Fibroblast of lung (primary cell): ENCODE measurements around the gene TECPR2. TPM values are rescaled to one million over a fixed set of nuclear protein-coding genes. Genes with fewer than 3 reads are reported as not detected.

Source experiments
- DNase-seq, 2 donors: peaks; one replicate each; pipeline versions ENCODE4 v3.0.0 to v3.0.0-alpha.2; 2010; ENCODE audit warnings: low read depth in 2 of 2
- H2AFZ ChIP-seq: 2 replicates; pipeline ENCODE4 v1.5.1; 2012; ENCODE audit warnings: low read length, control low read depth, inconsistent platforms
- H3K27ac ChIP-seq: 2 replicates; pipeline ENCODE4 v1.5.1; 2011; ENCODE audit warnings: low read length, control low read depth; ENCODE audit not compliant: insufficient read depth
- H3K27me3 ChIP-seq: 2 replicates; pipeline ENCODE4 v1.5.1; 2011; ENCODE audit warnings: mild to moderate bottlenecking, low read length; ENCODE audit not compliant: control insufficient read depth, insufficient read depth
- H3K36me3 ChIP-seq: 2 replicates; pipeline ENCODE4 v1.5.1; 2011; ENCODE audit warnings: low read length; ENCODE audit not compliant: control insufficient read depth, insufficient read depth
- H3K4me1 ChIP-seq: 2 replicates; pipeline ENCODE4 v1.5.1; 2011; ENCODE audit warnings: low read length; ENCODE audit not compliant: control insufficient read depth, insufficient read depth; ENCODE audit errors: extremely low read depth
- H3K4me2 ChIP-seq: 2 replicates; pipeline ENCODE4 v1.5.1; 2011; ENCODE audit warnings: low read length, control low read depth; ENCODE audit not compliant: insufficient read depth; ENCODE audit errors: extremely low read depth
- H3K4me3 ChIP-seq, 4 experiments: fragments of 200-600 bp in 1 of 4; sonication (generic) in 1 of 4; replicated peaks in 1 of 4; 2 replicates each; pipeline ENCODE4 v1.5.1; 2011 to 2016; ENCODE audit warnings: low read length in 4 of 4, low read depth in 3 of 4, mild to moderate bottlenecking in 3 of 4, control low read depth in 2 of 4, inconsistent platforms in 1 of 4, mixed read lengths in 1 of 4; ENCODE audit not compliant: insufficient read depth in 1 of 4; ENCODE audit errors: control extremely low read depth in 1 of 4
- H3K79me2 ChIP-seq: 2 replicates; pipeline ENCODE4 v1.5.1; 2012; ENCODE audit warnings: mild to moderate bottlenecking, low read length, inconsistent platforms; ENCODE audit not compliant: control insufficient read depth, insufficient read depth
- H3K9ac ChIP-seq: 2 replicates; pipeline ENCODE4 v1.5.1; 2011; ENCODE audit warnings: mild to moderate bottlenecking, low read length, control low read depth; ENCODE audit not compliant: insufficient read depth
- H3K9me3 ChIP-seq: 2 replicates; pipeline ENCODE4 v1.5.1; 2012; ENCODE audit warnings: low read depth, low read length; ENCODE audit not compliant: control insufficient read depth, insufficient read depth
- H4K20me1 ChIP-seq: 2 replicates; pipeline ENCODE4 v1.5.1; 2011; ENCODE audit warnings: low read length; ENCODE audit not compliant: control insufficient read depth, insufficient read depth; ENCODE audit errors: extremely low read depth
- CTCF ChIP-seq, 2 donors: IDR thresholded peaks in 1 of 2; conservative IDR thresholded peaks in 1 of 2; 1 replicate in 1 of 2; 2 replicates in 1 of 2; pipeline ENCODE4 v1.5.1; 2011 to 2012; ENCODE audit warnings: low read length in 2 of 2, control low read depth in 1 of 2, inconsistent platforms in 1 of 2, low read depth in 1 of 2, mild to moderate bottlenecking in 1 of 2
- EZH2 ChIP-seq: IDR thresholded peaks from 2 replicates; pipeline ENCODE4 v1.5.1; 2012; ENCODE audit warnings: low read length, control low read depth, mild to moderate bottlenecking; ENCODE audit errors: missing control alignments
- polyA plus RNA-seq, 2 donors: library from polyadenylated mRNA; depleted of rRNA in 1 of 2; stranded (reverse) in 1 of 2; unstranded in 1 of 2; fragments of >200 nt; gene quantifications; 2 replicates each; pipeline ENCODE4 v1.2.1, GENCODE V29; 2011 to 2012; ENCODE audit warnings: missing spikeins in 1 of 2
- total RNA-seq: library from RNA; depleted of rRNA; stranded (reverse); fragments of >200 nt; gene quantifications from 2 replicates; pipeline ENCODE4 v1.2.1, GENCODE V29; 2014

The TECPR2 gene
- total and polyA plus RNA-seq, 2 donors (not counting 1 experiment from before 2014, with no cell fraction given) = 9.2 to 17.8 TPM

DNA sequence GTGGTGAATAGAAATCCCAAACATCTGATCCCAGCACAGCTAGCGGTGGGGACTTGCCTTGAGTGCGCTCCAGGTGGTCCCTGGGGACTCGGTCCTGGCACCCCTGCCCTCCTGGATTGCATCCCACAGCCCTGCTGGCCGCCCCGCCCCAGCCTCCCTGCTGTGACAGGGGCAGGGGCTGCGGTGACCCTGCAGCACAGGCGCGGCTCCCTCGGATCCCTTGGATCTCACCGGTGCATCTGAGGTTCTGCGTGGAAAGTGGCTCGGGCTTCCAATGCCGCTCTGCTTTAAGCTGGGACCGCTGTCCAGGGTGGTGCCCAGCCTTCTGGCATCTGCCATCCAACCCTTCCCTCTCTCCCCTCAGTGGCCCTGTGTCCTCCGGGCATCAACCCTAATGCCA lies 130.8 kb downstream of the TECPR2 start:
- Histone ChIP-seq H3K79me2 (no peaks in the 10 kb centered on the region), H2AFZ (no peak overlapping the region), H3K9ac (no peak overlapping the region), H3K4me1 (no peaks in the 10 kb centered on the region), H3K4me2 (no peak overlapping the region), H3K9me3 (no peaks in the 10 kb centered on the region), H3K4me3 (no peak overlapping the region), H3K36me3 (peaks cover 5% of the 10 kb centered on the region), H3K27me3 (no peaks in the 10 kb centered on the region), H4K20me1 (no peaks in the 10 kb centered on the region), H3K27ac (no peak overlapping the region)
- TF ChIP-seq EZH2 = no peak
- no peak for TF ChIP-seq CTCF (conservative IDR thresholded peaks at IDR 0.05 in 1 of 2, IDR thresholded peaks at IDR 0.05 in 1 of 2; ENCODE audit: low read depth in 1 of 2, low read length in 2 of 2)
- DNase-seq = no peak

GRCh38 chr14:102495491-102496330 lies 133.0 kb downstream of the TECPR2 start:
- Histone ChIP-seq H3K9ac (no peak overlapping the region), H3K36me3 (peaks cover 8% of the 10 kb centered on the region), H3K27ac (no peak overlapping the region), H3K9me3 (no peaks in the 10 kb centered on the region), H3K4me2 (no peak overlapping the region), H3K4me1 (no peaks in the 10 kb centered on the region), H3K4me3 (no peak overlapping the region), H3K79me2 (no peaks in the 10 kb centered on the region), H2AFZ (no peak overlapping the region), H4K20me1 (no peaks in the 10 kb centered on the region), H3K27me3 (no peaks in the 10 kb centered on the region)
- no peak for DNase-seq
- TF ChIP-seq CTCF (conservative IDR thresholded peaks at IDR 0.05 in 1 of 2, IDR thresholded peaks at IDR 0.05 in 1 of 2; ENCODE audit: low read depth in 1 of 2, low read length in 2 of 2) (no peak), EZH2 (no peak)

DNA sequence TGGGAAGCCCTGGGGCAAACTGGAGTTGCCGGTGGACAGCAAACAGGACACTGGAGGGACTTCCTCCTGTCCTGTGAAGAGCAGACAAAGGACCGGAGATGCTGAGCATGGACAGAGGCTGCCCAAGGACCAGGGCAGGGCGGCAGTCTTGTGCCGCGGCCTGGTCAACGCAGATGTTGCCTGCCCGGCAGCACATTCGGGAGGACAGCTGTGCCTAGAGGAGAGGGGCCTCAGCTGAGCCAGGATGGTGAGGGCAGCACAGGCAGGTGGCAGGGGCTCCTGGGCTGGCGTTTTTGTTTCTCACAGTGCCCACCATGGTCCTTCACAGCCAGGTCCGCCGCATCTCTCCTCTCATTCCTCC lies 133.6 kb downstream of the TECPR2 start:
- Histone ChIP-seq H3K9ac (no peak overlapping the region), H3K27ac (no peak overlapping the region), H3K4me2 (no peak overlapping the region), H4K20me1 (no peaks in the 10 kb centered on the region), H3K79me2 (no peaks in the 10 kb centered on the region), H3K36me3 (peaks cover 8% of the 10 kb centered on the region), H3K4me3 (no peak overlapping the region), H3K9me3 (no peaks in the 10 kb centered on the region), H3K4me1 (no peaks in the 10 kb centered on the region), H3K27me3 (no peaks in the 10 kb centered on the region), H2AFZ (no peak overlapping the region)
- no peak for DNase-seq
- TF ChIP-seq CTCF (conservative IDR thresholded peaks at IDR 0.05 in 1 of 2, IDR thresholded peaks at IDR 0.05 in 1 of 2; ENCODE audit: low read depth in 1 of 2, low read length in 2 of 2) (no peak), EZH2 (no peak)
